HG03342 (cell line): Measurements from ENCODE around the gene CCSAP.
"Not testable (repeated sequence)": the region's sequence is repeated elsewhere in the genome, so short reads cannot be mapped to it uniquely, and the experiment has no call there.

ENCODE experiments used
- ATAC-seq: cut with Tn5 transposase; IDR thresholded peaks from one replicate; pipeline ENCODE4 v1.9.1; 2021; ENCODE audit warnings: mild to moderate bottlenecking, moderate library complexity; ENCODE audit not compliant: unreplicated experiment

Gene CCSAP

DNA sequence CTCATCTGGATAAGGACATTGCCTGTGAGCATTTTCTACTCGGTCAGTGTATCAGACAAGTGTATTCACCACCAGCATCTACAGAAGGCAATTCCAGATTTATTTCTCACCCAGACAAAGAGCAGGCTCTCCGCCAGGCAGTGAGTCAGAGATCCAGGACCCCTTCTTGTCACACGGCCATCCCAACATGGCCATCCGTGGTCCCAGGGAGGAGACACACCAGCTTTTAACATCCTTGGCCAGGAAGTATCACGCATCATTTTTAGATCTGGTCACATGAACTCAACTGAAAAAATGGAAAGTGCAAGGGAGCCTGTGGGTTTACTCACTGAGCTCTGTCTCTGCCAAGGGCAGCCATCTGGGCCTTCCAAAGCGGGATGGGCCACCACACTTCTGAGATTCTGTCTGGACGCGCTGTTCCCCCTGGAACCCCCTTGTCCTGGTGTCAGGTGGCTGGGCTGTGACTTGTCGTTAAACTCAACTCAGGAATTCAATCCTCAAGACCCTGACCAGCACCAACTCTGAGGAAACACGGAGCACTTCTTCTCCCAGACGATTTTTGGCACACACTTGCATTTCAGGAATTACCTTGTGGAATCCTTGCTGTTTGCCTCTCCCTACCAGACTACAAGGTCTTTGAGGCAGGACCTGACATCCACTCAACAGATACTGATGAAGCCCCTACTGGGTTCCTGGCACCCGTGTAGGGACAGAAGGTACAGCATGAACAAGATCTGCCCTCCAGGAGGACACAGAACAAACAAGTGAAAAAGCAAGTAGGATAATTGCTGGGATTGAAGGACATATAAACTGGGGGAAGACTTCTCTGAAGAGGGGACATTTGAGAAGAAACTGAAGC lies 21.6 kb upstream of the CCSAP start:
- ATAC-seq: no peak

GRCh38 chr1:229363723-229364122 lies 20.9 kb upstream of the CCSAP start:
- ATAC-seq: no peak

- ATAC-seq: no peak
Observed at GRCh38 chr1:229360420-229360819, 17.6 kb upstream of the CCSAP start.

- no peak for ATAC-seq
Observed at GRCh38 chr1:229355661-229356060, 12.8 kb upstream of the CCSAP start.

- no peak for ATAC-seq
Observed at GRCh38 chr1:229354226-229354625, 11.4 kb upstream of the CCSAP start.

DNA sequence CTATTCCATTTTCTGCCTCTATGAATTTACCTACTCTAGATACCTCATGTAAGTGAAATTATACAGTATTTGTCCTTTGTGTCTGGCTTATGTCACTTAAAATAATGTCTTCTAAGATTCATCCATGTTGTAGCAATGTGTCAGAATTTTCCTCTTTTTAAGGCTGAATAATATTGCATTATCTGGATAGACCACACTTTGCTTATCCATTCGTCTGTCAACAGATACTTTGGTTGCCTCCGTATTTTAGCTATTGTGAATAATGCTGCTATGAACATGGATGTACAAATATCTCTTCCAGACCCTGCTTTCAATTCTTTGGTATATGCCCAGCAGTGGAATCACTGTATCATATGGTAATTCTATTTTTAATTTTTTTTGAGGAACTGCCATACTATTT lies 10.1 kb upstream of the CCSAP start:
- ATAC-seq: no peak

DNA sequence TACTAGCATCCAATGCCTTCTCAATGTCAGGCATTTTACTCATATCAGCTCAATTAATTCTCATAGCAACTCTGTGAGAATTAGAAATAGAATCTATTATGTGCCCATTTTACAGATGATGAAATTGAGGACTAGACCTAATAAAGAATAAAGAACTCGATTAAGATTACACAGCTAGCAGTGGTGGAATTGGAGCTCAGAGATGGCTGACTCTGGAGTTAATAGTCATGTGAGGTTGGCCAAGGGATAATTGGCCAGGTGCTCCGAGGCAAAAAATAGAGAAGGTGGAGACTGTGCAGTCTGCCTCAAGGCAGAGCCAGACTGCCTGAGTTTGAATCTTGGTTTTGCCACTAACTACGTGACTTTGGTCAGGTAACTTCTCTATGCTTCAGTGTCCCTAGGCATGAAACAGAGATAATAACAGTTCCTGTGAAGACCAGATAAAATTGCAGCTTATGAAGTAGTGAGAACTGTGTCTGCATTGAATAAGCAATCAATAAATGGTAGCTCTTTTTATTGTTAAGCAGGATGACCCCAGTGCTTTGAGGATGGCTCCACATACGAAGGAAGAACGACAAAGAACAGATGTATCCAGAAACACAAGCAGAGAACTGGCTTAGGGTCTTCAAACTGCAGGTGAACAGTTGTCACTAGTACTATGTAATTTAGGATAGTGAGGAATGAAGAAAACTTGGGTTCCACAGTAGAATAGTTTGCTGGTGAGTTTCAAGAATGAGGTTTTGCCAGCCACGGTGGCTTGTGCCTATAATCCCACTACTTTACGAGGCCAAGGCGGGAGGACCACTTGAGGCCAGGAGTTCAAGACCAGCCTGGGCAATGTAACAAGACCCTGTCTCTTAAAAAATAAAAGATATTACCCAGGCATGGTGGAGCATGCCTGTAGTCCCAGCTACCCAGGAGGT lies 6.9 kb upstream of the CCSAP start:
- no peak for ATAC-seq

DNA sequence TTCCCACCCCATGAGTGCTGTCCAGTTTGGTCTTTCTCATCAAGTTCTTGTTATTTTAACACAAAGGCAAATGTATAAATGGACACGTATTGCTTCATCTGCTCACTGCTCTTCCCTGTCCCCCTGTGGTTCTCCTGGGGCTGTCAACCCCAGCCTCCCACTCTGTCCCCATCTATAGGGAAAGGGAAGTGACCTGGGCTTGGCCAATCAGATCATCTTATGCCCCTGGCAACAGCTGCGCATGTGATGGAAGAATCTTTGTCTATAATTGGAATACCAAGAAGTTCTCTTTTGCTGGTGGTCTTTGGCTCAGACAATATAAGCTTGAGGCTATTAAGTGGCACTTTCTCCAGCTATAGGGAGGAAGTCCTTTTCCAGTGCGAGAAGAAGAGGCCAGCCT lies 4.7 kb upstream of the CCSAP start:
- no peak for ATAC-seq

GRCh38 chr1:229344937-229345684 lies 2.3 kb upstream of the CCSAP start:
- no peak for ATAC-seq

GRCh38 chr1:229344139-229344538 lies 1.3 kb upstream of the CCSAP start:
- no peak for ATAC-seq

DNA sequence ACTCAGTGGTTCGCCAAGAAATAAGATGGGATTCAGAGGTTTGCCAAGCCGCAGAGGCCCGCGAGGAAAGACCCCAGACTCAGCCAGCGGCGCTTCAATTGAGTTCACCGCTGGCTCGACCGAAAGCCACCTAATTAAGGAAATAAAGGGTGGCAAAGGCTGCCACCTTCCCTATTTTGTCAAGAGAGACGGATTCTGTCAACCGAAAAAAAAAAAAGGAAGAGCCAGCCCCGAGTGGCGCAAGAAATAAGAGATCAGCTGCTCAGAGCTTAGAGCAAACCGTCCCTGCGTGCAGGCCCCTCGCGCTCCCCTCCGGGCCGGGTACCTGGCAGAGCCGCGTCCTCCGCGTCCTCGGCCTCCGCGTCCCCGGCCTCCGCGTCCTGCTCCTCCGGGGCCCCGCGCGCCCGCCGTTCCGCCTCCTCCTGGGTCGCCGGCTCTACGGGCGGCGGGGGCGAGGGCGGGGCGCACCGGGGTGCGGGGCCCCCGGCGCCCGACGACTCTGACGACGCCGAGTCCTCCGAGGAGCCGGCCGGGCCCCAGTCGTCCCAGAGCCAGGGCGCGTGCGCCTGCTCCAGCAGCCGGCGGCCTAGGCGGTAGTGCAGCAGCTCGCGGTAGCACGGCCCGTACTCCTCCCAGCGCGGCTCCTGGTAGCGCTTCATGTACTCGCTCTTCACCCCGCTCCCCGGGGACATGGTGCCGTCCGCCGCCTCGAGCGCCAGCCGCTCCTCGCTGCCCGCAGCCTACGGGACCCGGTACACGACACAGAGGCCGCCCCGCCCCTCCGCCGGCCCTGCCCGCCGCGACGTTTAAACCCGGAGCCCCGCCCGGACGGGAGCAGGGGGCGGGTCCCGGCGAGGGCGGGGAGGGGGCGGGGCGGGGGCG lies 832 bp downstream of the CCSAP start:
- peak; percentile 67 for ATAC-seq

DNA sequence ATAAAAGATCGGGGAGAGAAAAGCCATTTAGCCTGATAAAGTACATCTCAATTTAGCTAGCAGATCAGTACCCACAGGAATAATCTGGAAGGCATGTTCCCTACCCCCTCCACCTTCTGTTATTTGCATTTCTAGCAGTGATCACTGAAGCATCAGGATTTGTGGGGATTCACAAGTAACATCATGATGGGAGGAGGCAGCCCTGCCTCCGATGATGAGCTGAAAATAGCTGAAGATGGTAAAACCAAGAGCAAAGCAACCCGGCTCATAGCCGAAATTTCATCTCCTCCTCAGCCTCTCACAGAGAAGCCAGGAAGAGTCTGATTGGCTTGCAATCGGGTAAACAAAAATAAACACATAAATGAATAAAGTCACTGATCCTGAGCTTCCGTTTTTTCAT lies 2.4 kb downstream of the CCSAP start:
- ATAC-seq: no peak

DNA sequence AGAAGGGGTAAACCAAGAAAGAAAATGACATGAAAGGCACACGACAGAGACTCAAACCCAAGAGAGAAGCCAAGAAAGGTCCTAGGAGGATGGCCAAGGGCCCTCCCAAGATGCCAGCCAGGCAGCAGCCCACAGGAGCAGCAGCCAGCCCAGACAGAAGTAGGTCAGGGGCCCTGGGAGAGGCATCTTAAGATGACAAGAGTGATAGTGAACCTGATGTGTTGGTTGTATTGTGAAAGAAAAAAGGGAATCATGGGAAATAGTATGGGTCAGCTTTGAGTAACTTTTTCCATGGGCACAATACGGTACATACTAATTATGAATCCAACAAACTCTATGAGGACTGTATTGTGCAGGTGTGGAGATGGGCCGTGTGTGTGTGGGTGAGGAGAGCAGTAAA lies 3.3 kb downstream of the CCSAP start:
- no peak for ATAC-seq

GRCh38 chr1:229339086-229339485 lies 3.8 kb downstream of the CCSAP start:
- ATAC-seq: no peak

DNA sequence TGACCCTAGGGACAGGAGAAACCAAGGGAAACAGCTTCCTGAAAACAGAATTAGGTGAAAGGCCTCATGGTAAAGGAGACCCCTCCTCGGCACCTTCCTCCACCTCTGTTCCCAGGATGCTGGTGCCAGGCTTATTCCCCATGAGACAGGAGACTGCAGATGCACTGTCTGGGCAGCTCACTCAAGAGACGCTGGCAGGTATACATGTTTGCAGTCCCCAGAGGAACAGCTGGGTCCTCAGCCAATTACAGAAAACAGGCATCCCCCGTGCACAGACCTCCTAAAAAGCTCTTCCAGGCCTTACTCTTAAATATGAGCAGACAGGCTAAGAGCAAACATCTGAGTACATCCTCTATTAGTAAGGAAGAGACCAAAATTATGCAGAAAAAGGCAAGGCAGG lies 6.5 kb downstream of the CCSAP start:
- ATAC-seq: no peak

DNA sequence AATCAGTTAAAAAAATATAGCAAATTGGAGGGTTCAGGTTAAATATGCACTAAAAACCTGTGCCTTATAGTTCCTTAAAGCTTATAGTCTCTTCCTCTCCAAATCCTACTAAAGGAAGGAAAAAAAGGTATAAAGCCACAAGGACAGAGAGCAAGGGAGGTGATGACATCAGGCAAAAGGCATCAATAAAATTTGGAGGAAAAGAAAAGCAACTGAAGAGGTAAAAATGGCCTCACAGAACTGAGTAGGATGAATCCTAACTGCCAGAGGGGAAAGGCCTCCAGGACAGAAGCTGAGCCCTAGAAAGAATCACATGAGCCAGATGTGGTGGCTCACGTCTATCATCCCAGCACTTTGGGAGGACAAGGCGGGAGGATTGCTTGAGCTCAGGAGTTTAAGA lies 8.1 kb downstream of the CCSAP start:
- no peak for ATAC-seq

GRCh38 chr1:229334269-229334668 lies 8.6 kb downstream of the CCSAP start:
- ATAC-seq: no peak

DNA sequence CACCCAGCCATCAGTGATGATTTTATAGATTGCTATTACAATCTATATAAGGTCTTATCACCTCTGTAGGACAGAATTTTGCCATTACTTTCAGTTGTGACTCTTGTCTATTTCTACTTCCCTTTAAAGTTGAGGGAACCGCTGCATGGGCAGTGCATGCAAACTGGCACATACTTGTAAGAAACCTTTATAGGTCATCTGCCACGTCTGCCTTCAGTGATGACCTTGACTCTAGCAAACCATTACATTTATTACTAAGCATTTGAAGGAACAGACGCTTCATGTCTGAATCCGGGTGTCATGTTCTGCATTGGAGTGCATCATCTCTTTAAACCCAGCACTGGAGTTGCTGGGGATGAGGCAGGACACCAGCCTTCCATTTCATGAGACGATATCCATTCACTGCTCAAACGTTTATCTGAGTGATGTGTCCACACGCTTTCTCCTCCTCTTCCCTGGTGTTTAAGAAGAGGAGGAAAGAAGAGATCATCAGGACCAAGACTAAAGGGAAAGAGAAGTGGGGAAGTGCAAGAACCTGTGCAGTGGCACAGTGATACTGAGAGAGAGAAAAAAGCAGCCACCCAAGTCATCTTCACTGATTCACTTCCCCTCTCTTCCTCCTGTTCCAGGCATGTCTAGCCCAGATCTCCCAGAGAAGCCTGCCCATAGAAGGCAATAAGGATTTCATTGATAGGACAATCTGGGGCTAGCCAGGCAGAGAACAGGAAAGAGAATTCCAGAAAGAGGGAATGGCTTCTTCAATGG lies 14.1 kb downstream of the CCSAP start:
- no peak for ATAC-seq

DNA sequence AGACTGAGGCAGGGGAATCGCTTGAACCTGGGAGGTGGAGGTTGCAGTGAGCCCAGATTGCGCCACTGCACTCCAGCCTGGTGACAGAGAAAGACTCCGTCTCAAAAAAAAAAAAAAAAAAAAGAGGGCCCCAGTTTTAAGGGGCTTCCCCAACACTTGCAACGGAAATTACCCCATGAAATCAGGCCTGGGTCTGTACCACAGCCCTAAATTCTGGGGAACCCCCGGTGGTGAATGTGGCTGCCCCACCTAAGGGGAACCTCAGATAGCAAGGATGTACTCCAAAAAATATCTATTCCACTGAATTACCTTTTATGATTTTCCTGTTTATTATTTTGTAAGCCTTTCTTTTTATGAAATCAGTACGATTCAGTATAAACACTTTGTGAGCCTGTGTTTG lies 15.1 kb downstream of the CCSAP start:
- not testable (repeated sequence) for ATAC-seq

DNA sequence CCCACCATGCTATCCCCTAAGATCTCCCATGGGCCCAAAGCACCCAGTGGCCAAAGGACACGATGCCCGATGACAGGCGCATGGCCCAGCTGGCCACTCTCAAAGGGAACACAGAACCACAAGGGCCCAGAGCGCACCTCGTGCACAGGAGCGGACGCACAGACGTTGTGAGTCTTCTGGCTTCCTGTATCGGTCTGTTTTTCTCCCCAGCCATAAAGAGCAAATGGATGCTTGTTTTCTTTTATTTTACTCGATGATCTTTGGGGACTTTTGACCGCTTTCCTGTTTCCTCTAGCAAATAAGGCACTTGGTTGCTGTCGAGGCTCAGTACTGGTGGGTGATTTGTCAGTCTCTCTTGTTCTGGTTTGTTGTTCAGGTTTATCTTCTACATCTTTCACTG lies 16.2 kb downstream of the CCSAP start:
- ATAC-seq: no peak
